ENCODE data around the gene LYPD6. TPM values are rescaled to one million over a fixed set of nuclear protein-coding genes. Genes with fewer than 3 reads are reported as not detected.
A peak's percentile ranks its signal among the peaks of the same experiment; 100 is the strongest.

LYPD6 gene
- total and polyA plus RNA-seq, 8 donors = 0.91 to 3.1 (median 1.7) TPM

- Histone ChIP-seq H3K4me1 (no peaks in the 10 kb centered on the region), H3K9me3 (no peaks in the 10 kb centered on the region), H3K27ac (no peak overlapping the region), H3K36me3 (no peaks in the 10 kb centered on the region), H3K27me3 (no peaks in the 10 kb centered on the region), H3K4me3 (no peak overlapping the region)
- no peak for TF ChIP-seq CTCF (IDR thresholded peaks at IDR 0.05)
- peak in 2 of 4 donors; percentile 46 to 58 for ATAC-seq
- FAIRE-seq = no peak
- intact Hi-C loops (cut with DNase I) = no loop called here
- DNase-seq = no peak
- WGBS, 2 donors = 21 to 22% methylated on average over 1 of the region's 1 CpG
Observed at GRCh38 chr2:149342509-149342908, 12.1 kb downstream of the LYPD6 start.

- no peaks in the 10 kb centered on the region for H3K36me3 ChIP-seq
- DNase-seq (no peak), FAIRE-seq (no peak), ATAC-seq (no peak)
- no peaks in the 10 kb centered on the region for H3K27me3 ChIP-seq
- H3K9me3 ChIP-seq = no peaks in the 10 kb centered on the region
- no peaks in the 10 kb centered on the region for H3K4me1 ChIP-seq
- 75 to 88% methylated on average over 2 of the region's 2 CpGs for WGBS, 2 donors
- H3K27ac ChIP-seq = no peak overlapping the region
- intact Hi-C loops (cut with DNase I) = no loop called here
- no peak for TF ChIP-seq CTCF (IDR thresholded peaks at IDR 0.05)
- H3K4me3 ChIP-seq = no peak overlapping the region
Observed at GRCh38 chr2:149344105-149344504, 13.7 kb downstream of the LYPD6 start.

GRCh38 chr2:149346272-149346671, 15.9 kb downstream of the LYPD6 start:
- Histone ChIP-seq H3K36me3 (no peaks in the 10 kb centered on the region), H3K4me1 (no peaks in the 10 kb centered on the region), H3K4me3 (no peak overlapping the region), H3K9me3 (no peaks in the 10 kb centered on the region), H3K27ac (no peak overlapping the region), H3K27me3 (no peaks in the 10 kb centered on the region)
- WGBS, 2 donors = 71 to 78% methylated on average over 2 of the region's 2 CpGs
- no peak for FAIRE-seq
- DNase-seq = no peak
- ATAC-seq = no peak
- intact Hi-C loops (cut with DNase I) = no loop called here
- TF ChIP-seq CTCF (IDR thresholded peaks at IDR 0.05) = no peak

- WGBS, 2 donors = 97 to 98% methylated on average over 2 of the region's 2 CpGs
- ATAC-seq (no peak), DNase-seq (no peak), FAIRE-seq (no peak)
- H3K27ac ChIP-seq = no peak overlapping the region
- no peak overlapping the region for H3K4me3 ChIP-seq
- no peaks in the 10 kb centered on the region for H3K27me3 ChIP-seq
- H3K4me1 ChIP-seq = no peaks in the 10 kb centered on the region
- H3K9me3 ChIP-seq = no peaks in the 10 kb centered on the region
- intact Hi-C loops (cut with DNase I) = no loop called here
- no peaks in the 10 kb centered on the region for H3K36me3 ChIP-seq
- no peak for TF ChIP-seq CTCF (IDR thresholded peaks at IDR 0.05)
Observed at GRCh38 chr2:149348291-149348690, 17.9 kb downstream of the LYPD6 start.

- no peak for ATAC-seq
- 79 to 88% methylated on average over 3 of the region's 3 CpGs for WGBS, 2 donors
- FAIRE-seq = no peak
- TF ChIP-seq CTCF (IDR thresholded peaks at IDR 0.05) = no peak
- Histone ChIP-seq H3K4me1 (no peaks in the 10 kb centered on the region), H3K27ac (no peak overlapping the region), H3K9me3 (no peaks in the 10 kb centered on the region), H3K36me3 (no peaks in the 10 kb centered on the region), H3K27me3 (no peaks in the 10 kb centered on the region), H3K4me3 (no peak overlapping the region)
- intact Hi-C loops (cut with DNase I) = no loop called here
- DNase-seq = no peak
Observed at GRCh38 chr2:149353421-149353820, 23.0 kb downstream of the LYPD6 start.
